ENCODE measurements around the gene XIAP. TPM values are rescaled to one million over a fixed set of nuclear protein-coding genes. Genes with fewer than 3 reads are reported as not detected.

XIAP gene
- total RNA-seq, 1 experiment from 2014 or later = 47.7 TPM

GRCh38 chrX:123909523-123909922 is 49.7 kb downstream of the XIAP start:
- Histone ChIP-seq H3K4me1 (replicated peaks; ENCODE audit: insufficient read depth) (no peaks in the 10 kb centered on the region), H3K36me3 (ENCODE audit: low read depth) (peaks cover 31% of the 10 kb centered on the region), H3K9me2 (ENCODE audit: insufficient read depth) (no peaks in the 10 kb centered on the region), H3K27me3 (ENCODE audit: insufficient read depth, low read depth) (no peaks in the 10 kb centered on the region), H3K4me3 (no peak overlapping the region), H3K9me3 (ENCODE audit: insufficient read depth, low read depth) (no peaks in the 10 kb centered on the region), H4K20me1 (ENCODE audit: insufficient read depth) (no peaks in the 10 kb centered on the region), H3K27ac (no peak overlapping the region), H2AFZ (no peak overlapping the region), H3F3A (ENCODE audit: insufficient read depth, low read depth) (peaks cover 10% of the 10 kb centered on the region), H3K79me2 (ENCODE audit: low read depth) (no peaks in the 10 kb centered on the region), H3K4me2 (no peak overlapping the region)
- ChIA-PET CTCF (no interaction called here), POLR2A (ENCODE audit: unreplicated experiment) (no interaction called here)
- TF ChIP-seq CTCF (conservative IDR thresholded peaks at IDR 0.05) (no peak), EZH2 (IDR thresholded peaks at IDR 0.05; ENCODE audit: low read depth) (no peak)
- intact Hi-C loops (cut with micrococcal nuclease; ENCODE audit: unreplicated experiment) = no loop called here
- no TSS peak for BruUV-seq (replicated peaks)
- no peak for DNase-seq

GRCh38 chrX:123917069-123917468 is 57.2 kb downstream of the XIAP start:
- Histone ChIP-seq H3K36me3 (ENCODE audit: low read depth) (no peaks in the 10 kb centered on the region), H3K4me1 (replicated peaks; ENCODE audit: insufficient read depth) (peaks cover 38% of the 10 kb centered on the region), H4K20me1 (ENCODE audit: insufficient read depth) (no peaks in the 10 kb centered on the region), H3K4me2 (no peak overlapping the region), H3K4me3 (no peak overlapping the region), H3K27me3 (ENCODE audit: insufficient read depth, low read depth) (no peaks in the 10 kb centered on the region), H3K9me3 (ENCODE audit: insufficient read depth, low read depth) (no peaks in the 10 kb centered on the region), H3K79me2 (ENCODE audit: low read depth) (no peaks in the 10 kb centered on the region), H3K27ac (peak overlapping the region; percentile 84; the same call in 1 of the 2 replicates), H3F3A (ENCODE audit: insufficient read depth, low read depth) (peaks cover 25% of the 10 kb centered on the region), H2AFZ (peak overlapping the region; percentile 26; the same call in 1 of the 2 replicates), H3K9me2 (ENCODE audit: insufficient read depth) (no peaks in the 10 kb centered on the region)
- DNase-seq = no peak
- no TSS peak for BruUV-seq (replicated peaks)
- TF ChIP-seq CTCF (conservative IDR thresholded peaks at IDR 0.05) (no peak), EZH2 (IDR thresholded peaks at IDR 0.05; ENCODE audit: low read depth) (no peak)
- intact Hi-C loops (cut with micrococcal nuclease; ENCODE audit: unreplicated experiment) = no loop called here
- CTCF ChIA-PET = no interaction called here
- POLR2A ChIA-PET (ENCODE audit: unreplicated experiment) = no interaction called here

DNA sequence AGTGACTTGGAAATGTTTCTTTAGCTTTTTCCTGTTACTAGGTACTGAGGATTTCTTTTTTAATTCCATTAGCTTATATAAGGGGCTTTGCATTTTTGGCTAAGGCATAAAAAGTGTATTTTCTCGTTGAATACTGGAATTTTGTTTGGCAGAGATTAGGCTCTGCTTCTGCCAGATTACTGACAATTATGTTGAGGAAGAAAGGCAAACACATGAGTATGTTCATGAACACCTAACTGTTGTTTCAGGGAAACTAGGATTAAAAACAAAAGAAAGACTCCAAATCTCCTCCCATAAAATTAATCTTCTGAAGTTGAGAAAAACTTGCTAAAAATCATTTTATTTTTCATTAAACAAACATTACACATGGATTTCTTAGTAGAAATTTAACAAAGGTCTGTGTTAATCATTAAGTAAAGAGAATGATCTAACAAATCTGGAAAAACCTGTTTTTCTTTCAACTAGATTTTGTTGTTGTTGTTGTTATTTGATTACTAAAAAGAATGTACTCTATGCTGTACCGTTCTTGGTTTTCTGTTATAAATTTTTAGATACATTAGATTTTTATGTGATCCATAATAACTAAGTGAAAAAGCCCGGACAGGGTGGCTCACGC is 58.4 kb downstream of the XIAP start:
- H2AFZ ChIP-seq = peak overlapping the region; percentile 34; the same call in 1 of the 2 replicates
- intact Hi-C loops (cut with micrococcal nuclease; ENCODE audit: unreplicated experiment) = no loop called here
- H3K36me3 ChIP-seq (ENCODE audit: low read depth) = no peaks in the 10 kb centered on the region
- CTCF ChIA-PET = interaction anchor here (0.6 kb wide), 1 partner anchor 53 kb away, joined by 19 read pairs; no protein-coding TSS in a partner anchor
- no peaks in the 10 kb centered on the region for H3K9me2 ChIP-seq (ENCODE audit: insufficient read depth)
- H3F3A ChIP-seq (ENCODE audit: insufficient read depth, low read depth) = peaks cover 25% of the 10 kb centered on the region
- H3K4me1 ChIP-seq (replicated peaks; ENCODE audit: insufficient read depth) = peaks cover 38% of the 10 kb centered on the region
- POLR2A ChIA-PET (ENCODE audit: unreplicated experiment) = interaction anchor here (0.6 kb wide), 1 partner anchor 154 kb away, joined by 4 read pairs; no protein-coding TSS in a partner anchor
- no TSS peak for BruUV-seq (replicated peaks)
- peak overlapping the region; percentile 71 for H3K4me2 ChIP-seq
- peak overlapping the region; percentile 29 for H3K4me3 ChIP-seq
- H3K27ac ChIP-seq = peak overlapping the region; percentile 84
- no peaks in the 10 kb centered on the region for H3K9me3 ChIP-seq (ENCODE audit: insufficient read depth, low read depth)
- no peaks in the 10 kb centered on the region for H3K27me3 ChIP-seq (ENCODE audit: insufficient read depth, low read depth)
- TF ChIP-seq CTCF (conservative IDR thresholded peaks at IDR 0.05) (no peak), EZH2 (IDR thresholded peaks at IDR 0.05; ENCODE audit: low read depth) (no peak)
- H3K79me2 ChIP-seq (ENCODE audit: low read depth) = no peaks in the 10 kb centered on the region
- DNase-seq = peak in 1 of 2 experiments; percentile 72
- no peaks in the 10 kb centered on the region for H4K20me1 ChIP-seq (ENCODE audit: insufficient read depth)

All from PC-9 (cell line).